Measurements from ENCODE around the gene PAQR8. TPM values are rescaled to one million over a fixed set of nuclear protein-coding genes. Genes with fewer than 3 reads are reported as not detected.

The PAQR8 gene
- total and polyA plus RNA-seq, 2 of the 4 experiments (the other 2 are of a cell fraction) = 1.4 to 1.6 TPM

GRCh38 chr6:52419809-52420667 lies 58.1 kb downstream of the PAQR8 start, which contains the start of gene EFHC1 (continued):
- TF ChIP-seq RFX5 (IDR thresholded peaks at IDR 0.05; ENCODE audit: low read depth, low read length) = no peak
- TF ChIP-seq SMC3 (IDR thresholded peaks at IDR 0.05; ENCODE audit: low read depth, low read length) = no peak
- TF ChIP-seq FOS (IDR thresholded peaks at IDR 0.05; ENCODE audit: low read depth, low read length) = no peak
